ENCODE measurements around the gene SMIM14.

Gene SMIM14

DNA sequence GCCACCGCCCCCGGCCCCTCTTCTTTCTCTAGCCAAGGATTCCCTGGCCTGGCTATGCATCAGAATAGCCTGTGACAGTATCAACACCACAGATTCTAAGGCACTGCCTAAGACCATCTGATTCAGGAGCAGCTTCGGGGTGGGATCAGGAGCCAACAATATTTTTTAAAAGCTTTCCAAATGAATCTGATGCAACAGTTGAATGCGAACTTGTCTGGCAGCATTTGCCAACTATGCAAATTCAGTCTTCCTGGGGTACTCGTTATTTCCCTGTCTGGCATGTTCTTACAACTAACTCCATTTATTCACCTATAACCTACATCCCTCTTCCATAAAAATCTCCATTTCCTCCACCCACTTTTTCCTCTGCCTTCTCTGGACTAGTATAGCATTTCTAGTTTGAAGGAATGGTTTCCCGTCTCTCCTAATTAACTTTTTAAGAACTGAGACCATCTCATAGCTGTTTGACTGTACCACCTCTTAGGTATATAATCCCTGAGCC lies 75.3 kb downstream of the SMIM14 start:
- Histone ChIP-seq H3K36me3 (ENCODE audit: control insufficient read depth in 1 of 2, insufficient read depth in 2 of 2, low read depth in 1 of 2, low read length in 2 of 2) (peaks cover 5 to 38% of the 10 kb centered on the region in 2 experiments), H2AFZ (ENCODE audit: low read depth, low read length) (no peak overlapping the region), H3K79me1 (replicated peaks; ENCODE audit: low read length, poor library complexity, severe bottlenecking) (peaks cover 4% of the 10 kb centered on the region), H3K14ac (ENCODE audit: low read length in 2 of 2) (no peak overlapping the region), H3K27ac (ENCODE audit: low read length, poor library complexity, severe bottlenecking) (no peak overlapping the region), H2BK120ac (ENCODE audit: low read depth, low read length) (no peak overlapping the region), H3K18ac (ENCODE audit: low read depth in 1 of 2, low read length in 2 of 2) (no peak overlapping the region), H4K8ac (ENCODE audit: low read length) (no peak overlapping the region), H3K4ac (ENCODE audit: low read depth in 1 of 2, low read length in 2 of 2) (no peak overlapping the region), H4K91ac (ENCODE audit: low read length) (no peak overlapping the region), H3K9ac (ENCODE audit: low read length) (no peak overlapping the region), H3K9me3 (ENCODE audit: control insufficient read depth, low read length) (no peaks in the 10 kb centered on the region), H2AK5ac (ENCODE audit: low read length, severe bottlenecking) (no peak overlapping the region), H2BK5ac (ENCODE audit: low read depth, low read length, poor library complexity, severe bottlenecking) (no peak overlapping the region), H3K4me3 (ENCODE audit: insufficient read depth in 1 of 2, low read depth in 1 of 2, low read length in 2 of 2) (no peak overlapping the region), H2BK15ac (ENCODE audit: low read depth, poor library complexity, severe bottlenecking) (no peak overlapping the region), H3K4me1 (ENCODE audit: control insufficient read depth, insufficient read depth, low read depth, low read length) (no peaks in the 10 kb centered on the region), H3K4me2 (ENCODE audit: low read length, poor library complexity, severe bottlenecking) (no peak overlapping the region), H2BK12ac (ENCODE audit: low read length in 2 of 2) (no peak overlapping the region), H3K27me3 (ENCODE audit: control insufficient read depth in 1 of 2, insufficient read depth in 1 of 2, low read length in 2 of 2) (no peaks in the 10 kb centered on the region), H3K23ac (ENCODE audit: low read length in 2 of 2) (no peak overlapping the region)
- WGBS, result 93% methylated on average over 6 of the region's 6 CpGs
- no peak for DNase-seq

DNA sequence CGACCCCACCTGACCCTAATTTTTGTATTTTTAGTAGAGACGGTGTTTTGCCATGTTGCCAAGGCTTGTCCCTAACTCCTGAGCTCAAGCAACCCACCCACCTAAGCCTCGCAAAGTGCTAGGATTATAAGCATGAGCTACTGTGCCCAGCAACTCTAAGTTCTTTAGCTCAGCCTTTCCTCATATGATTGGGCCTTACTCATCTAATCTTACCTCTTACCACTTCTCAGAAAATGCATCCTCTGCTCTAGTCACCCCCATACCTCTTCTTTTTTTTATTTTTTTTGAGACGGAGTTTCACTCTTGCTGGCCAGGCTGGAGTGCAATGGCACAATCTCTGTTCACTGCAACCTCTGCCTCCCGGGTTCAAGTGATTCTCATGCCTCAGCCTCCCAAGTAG lies 75.9 kb downstream of the SMIM14 start:
- H2BK12ac ChIP-seq (ENCODE audit: low read length in 2 of 2), result no peak overlapping the region
- H2BK5ac ChIP-seq (ENCODE audit: low read depth, low read length, poor library complexity, severe bottlenecking), result no peak overlapping the region
- no peaks in the 10 kb centered on the region for H3K27me3 ChIP-seq (ENCODE audit: control insufficient read depth in 1 of 2, insufficient read depth in 1 of 2, low read length in 2 of 2)
- 95% methylated on average over 5 of the region's 5 CpGs for WGBS
- peaks cover 8 to 44% of the 10 kb centered on the region in 2 experiments for H3K36me3 ChIP-seq (ENCODE audit: control insufficient read depth in 1 of 2, insufficient read depth in 2 of 2, low read depth in 1 of 2, low read length in 2 of 2)
- no peak overlapping the region for H3K4me2 ChIP-seq (ENCODE audit: low read length, poor library complexity, severe bottlenecking)
- no peak overlapping the region for H3K9ac ChIP-seq (ENCODE audit: low read length)
- no peak overlapping the region for H2BK120ac ChIP-seq (ENCODE audit: low read depth, low read length)
- H2BK15ac ChIP-seq (ENCODE audit: low read depth, poor library complexity, severe bottlenecking), result no peak overlapping the region
- H4K91ac ChIP-seq (ENCODE audit: low read length), result no peak overlapping the region
- no peaks in the 10 kb centered on the region for H3K4me1 ChIP-seq (ENCODE audit: control insufficient read depth, insufficient read depth, low read depth, low read length)
- no peak overlapping the region for H3K18ac ChIP-seq (ENCODE audit: low read depth in 1 of 2, low read length in 2 of 2)
- H3K27ac ChIP-seq (ENCODE audit: low read length, poor library complexity, severe bottlenecking), result no peak overlapping the region
- H3K79me1 ChIP-seq (replicated peaks; ENCODE audit: low read length, poor library complexity, severe bottlenecking), result peaks cover 5% of the 10 kb centered on the region
- no peak for DNase-seq
- no peaks in the 10 kb centered on the region for H3K9me3 ChIP-seq (ENCODE audit: control insufficient read depth, low read length)
- no peak overlapping the region for H4K8ac ChIP-seq (ENCODE audit: low read length)
- H2AFZ ChIP-seq (ENCODE audit: low read depth, low read length), result no peak overlapping the region
- H3K14ac ChIP-seq (ENCODE audit: low read length in 2 of 2), result no peak overlapping the region
- no peak overlapping the region for H3K23ac ChIP-seq (ENCODE audit: low read length in 2 of 2)
- H3K4me3 ChIP-seq (ENCODE audit: insufficient read depth in 1 of 2, low read depth in 1 of 2, low read length in 2 of 2), result no peak overlapping the region
- H3K4ac ChIP-seq (ENCODE audit: low read depth in 1 of 2, low read length in 2 of 2), result no peak overlapping the region
- no peak overlapping the region for H2AK5ac ChIP-seq (ENCODE audit: low read length, severe bottlenecking)

DNA sequence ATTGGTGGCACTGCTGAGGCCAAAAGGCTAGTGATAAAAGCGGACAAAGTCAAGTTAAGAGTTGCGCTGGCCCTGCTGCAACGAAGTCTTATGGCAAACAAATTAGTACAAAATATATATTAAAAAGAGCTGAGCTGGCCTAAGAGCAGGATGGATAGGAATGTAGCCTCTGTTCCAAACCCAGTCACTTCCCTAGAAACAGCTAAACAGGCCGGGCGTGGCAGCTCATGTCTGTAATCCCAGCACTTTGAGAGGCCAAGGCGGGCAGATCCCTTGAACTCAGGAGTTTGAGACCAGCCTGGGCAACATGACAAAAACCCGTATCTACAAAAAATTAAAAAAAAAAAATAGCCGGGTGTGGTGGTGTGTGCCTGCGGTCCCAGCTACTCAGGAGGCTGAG lies 79.0 kb downstream of the SMIM14 start:
- peak overlapping the region; percentile 34 for H2BK120ac ChIP-seq (ENCODE audit: low read depth, low read length)
- no peak overlapping the region for H3K4me3 ChIP-seq (ENCODE audit: insufficient read depth in 1 of 2, low read depth in 1 of 2, low read length in 2 of 2)
- no peak overlapping the region for H2AK5ac ChIP-seq (ENCODE audit: low read length, severe bottlenecking)
- 98% methylated on average over 5 of the region's 9 CpGs for WGBS
- H3K36me3 ChIP-seq (ENCODE audit: control insufficient read depth in 1 of 2, insufficient read depth in 2 of 2, low read depth in 1 of 2, low read length in 2 of 2), result peaks cover 4 to 55% of the 10 kb centered on the region in 2 experiments
- no peaks in the 10 kb centered on the region for H3K27me3 ChIP-seq (ENCODE audit: control insufficient read depth in 1 of 2, insufficient read depth in 1 of 2, low read length in 2 of 2)
- H2BK12ac ChIP-seq (ENCODE audit: low read length in 2 of 2), result no peak overlapping the region
- no peak overlapping the region for H3K27ac ChIP-seq (ENCODE audit: low read length, poor library complexity, severe bottlenecking)
- H2AFZ ChIP-seq (ENCODE audit: low read depth, low read length), result no peak overlapping the region
- no peak for DNase-seq
- no peaks in the 10 kb centered on the region for H3K9me3 ChIP-seq (ENCODE audit: control insufficient read depth, low read length)
- H3K4me2 ChIP-seq (ENCODE audit: low read length, poor library complexity, severe bottlenecking), result no peak overlapping the region
- H3K23ac ChIP-seq (ENCODE audit: low read length in 2 of 2), result no peak overlapping the region
- H3K9ac ChIP-seq (ENCODE audit: low read length), result no peak overlapping the region
- H3K14ac ChIP-seq (ENCODE audit: low read length in 2 of 2), result no peak overlapping the region
- no peaks in the 10 kb centered on the region for H3K4me1 ChIP-seq (ENCODE audit: control insufficient read depth, insufficient read depth, low read depth, low read length)
- H3K18ac ChIP-seq (ENCODE audit: low read depth in 1 of 2, low read length in 2 of 2), result peak overlapping the region in 1 of 2 experiments; percentile 54
- H4K91ac ChIP-seq (ENCODE audit: low read length), result no peak overlapping the region
- H3K4ac ChIP-seq (ENCODE audit: low read depth in 1 of 2, low read length in 2 of 2), result no peak overlapping the region
- H2BK5ac ChIP-seq (ENCODE audit: low read depth, low read length, poor library complexity, severe bottlenecking), result no peak overlapping the region
- no peak overlapping the region for H4K8ac ChIP-seq (ENCODE audit: low read length)
- peaks cover 5% of the 10 kb centered on the region for H3K79me1 ChIP-seq (replicated peaks; ENCODE audit: low read length, poor library complexity, severe bottlenecking)
- no peak overlapping the region for H2BK15ac ChIP-seq (ENCODE audit: low read depth, poor library complexity, severe bottlenecking)

DNA sequence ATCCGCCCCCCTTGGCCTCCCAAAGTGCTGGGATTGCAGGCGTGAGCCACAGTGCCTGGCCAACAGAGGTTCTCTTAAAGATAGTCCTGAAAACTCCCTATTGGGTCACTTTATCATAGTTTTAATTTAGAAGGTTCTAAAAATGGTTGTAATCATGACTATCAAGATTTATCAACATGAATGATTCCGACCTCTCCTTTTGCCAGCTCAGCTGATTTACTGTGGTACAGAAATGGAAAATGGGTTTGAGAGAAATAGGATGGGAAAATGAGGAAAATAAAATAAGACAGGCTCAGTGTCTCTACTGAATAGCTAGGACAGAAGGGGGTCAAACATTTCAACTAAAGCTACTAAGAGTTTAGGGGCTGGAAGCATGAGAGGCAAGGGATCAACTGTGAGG lies 83.2 kb downstream of the SMIM14 start:
- Histone ChIP-seq H4K91ac (ENCODE audit: low read length) (no peak overlapping the region), H2BK120ac (ENCODE audit: low read depth, low read length) (no peak overlapping the region), H3K4me1 (ENCODE audit: control insufficient read depth, insufficient read depth, low read depth, low read length) (no peaks in the 10 kb centered on the region), H3K9me3 (ENCODE audit: control insufficient read depth, low read length) (no peaks in the 10 kb centered on the region), H3K79me1 (replicated peaks; ENCODE audit: low read length, poor library complexity, severe bottlenecking) (peaks cover 4% of the 10 kb centered on the region), H3K4me3 (ENCODE audit: insufficient read depth in 1 of 2, low read depth in 1 of 2, low read length in 2 of 2) (no peak overlapping the region), H4K8ac (ENCODE audit: low read length) (no peak overlapping the region), H3K14ac (ENCODE audit: low read length in 2 of 2) (no peak overlapping the region), H3K27ac (ENCODE audit: low read length, poor library complexity, severe bottlenecking) (no peak overlapping the region), H2BK15ac (ENCODE audit: low read depth, poor library complexity, severe bottlenecking) (no peak overlapping the region), H3K9ac (ENCODE audit: low read length) (no peak overlapping the region), H3K4me2 (ENCODE audit: low read length, poor library complexity, severe bottlenecking) (no peak overlapping the region), H2BK5ac (ENCODE audit: low read depth, low read length, poor library complexity, severe bottlenecking) (no peak overlapping the region), H2AK5ac (ENCODE audit: low read length, severe bottlenecking) (no peak overlapping the region), H3K18ac (ENCODE audit: low read depth in 1 of 2, low read length in 2 of 2) (no peak overlapping the region), H3K36me3 (ENCODE audit: control insufficient read depth in 1 of 2, insufficient read depth in 2 of 2, low read depth in 1 of 2, low read length in 2 of 2) (peaks cover 7 to 71% of the 10 kb centered on the region in 2 experiments), H3K23ac (ENCODE audit: low read length in 2 of 2) (no peak overlapping the region), H2BK12ac (ENCODE audit: low read length in 2 of 2) (no peak overlapping the region), H3K27me3 (ENCODE audit: control insufficient read depth in 1 of 2, insufficient read depth in 1 of 2, low read length in 2 of 2) (no peaks in the 10 kb centered on the region), H3K4ac (ENCODE audit: low read depth in 1 of 2, low read length in 2 of 2) (no peak overlapping the region), H2AFZ (ENCODE audit: low read depth, low read length) (no peak overlapping the region)
- no peak for DNase-seq
- WGBS, result 99% methylated on average over 3 of the region's 3 CpGs

Measured in mesenchymal stem cell (in vitro differentiated cells and primary cell).